SH-SY5Y (cell line): ENCODE measurements around the gene WNT3.

Experiments
- GATA2 ChIP-seq: IDR thresholded peaks from 2 replicates; pipeline ENCODE4 v1.6.1; 2011; ENCODE audit warnings: mild to moderate bottlenecking, low read depth, low read length
- GATA3 ChIP-seq: IDR thresholded peaks from 2 replicates; pipeline ENCODE4 v1.6.1; 2011; ENCODE audit warnings: low read depth, mild to moderate bottlenecking, low read length, moderate library complexity

- TF ChIP-seq GATA2: no peak
- no peak for TF ChIP-seq GATA3
Observed at GRCh38 chr17:46791531-46791930, 27.0 kb downstream of the WNT3 start.
